ENCODE measurements around the gene CDKN2AIPNL.

DNA sequence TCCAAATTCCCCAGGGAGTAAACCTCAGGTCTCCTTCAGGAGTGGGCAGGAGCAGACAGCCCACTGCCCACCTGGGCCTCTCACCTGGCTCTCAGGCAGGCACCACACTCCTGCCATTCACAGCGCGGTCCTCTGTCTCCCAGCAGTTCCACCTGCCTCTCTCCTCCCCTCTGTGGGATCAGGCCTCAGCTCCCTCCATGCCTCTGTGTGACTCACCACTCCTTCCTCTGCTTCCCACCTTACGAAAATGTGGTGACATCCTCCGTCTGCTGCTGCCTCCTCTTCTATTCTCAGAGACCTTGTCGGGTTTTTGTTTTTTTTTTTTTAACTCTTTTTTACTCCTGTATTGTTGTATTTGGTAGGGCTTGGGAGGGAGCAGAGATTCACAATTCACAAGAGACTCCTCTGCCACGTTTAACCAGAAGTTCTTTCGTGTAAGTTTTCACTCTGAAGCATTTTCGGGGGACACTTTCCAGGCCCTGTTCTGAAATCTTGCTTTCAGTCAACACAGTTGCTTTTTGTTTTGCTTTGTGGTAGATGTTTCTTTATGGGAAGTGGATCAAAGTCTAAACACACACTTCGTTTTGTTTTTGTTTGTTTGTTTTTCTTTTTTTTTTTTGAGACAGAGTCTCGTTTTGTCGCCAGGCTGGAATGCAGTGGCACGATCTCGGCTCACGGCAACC lies 21.1 kb upstream of the CDKN2AIPNL start:
- no peak for TF ChIP-seq CTCF (conservative IDR thresholded peaks at IDR 0.05)
- TF ChIP-seq EZH2 (IDR thresholded peaks at IDR 0.05; ENCODE audit: low read depth) = no peak
